T-helper 1 cell treated with Interleukin-12 subunit alpha and Interleukin-12 subunit beta and Interleukin-4 antibody, amounts not matched to agents 30 μg/mL and 1 μg/mL, for 36 hours (primary cell): ENCODE measurements around the gene LRSAM1.

Experiments
- H3K27ac Mint-ChIP-seq: one replicate; pipeline ENCODE4 v1.8.0; 2021; ENCODE audit warnings: mild to moderate bottlenecking, mixed read lengths
- H3K27me3 Mint-ChIP-seq: one replicate; pipeline ENCODE4 v1.8.0; 2021; ENCODE audit warnings: low read depth, mixed read lengths
- H3K36me3 Mint-ChIP-seq: one replicate; pipeline ENCODE4 v1.8.0; 2021; ENCODE audit warnings: low read depth, mixed read lengths
- H3K4me1 Mint-ChIP-seq: one replicate; pipeline ENCODE4 v1.8.0; 2021; ENCODE audit warnings: low read depth, mixed read lengths
- H3K4me3 Mint-ChIP-seq: one replicate; pipeline ENCODE4 v1.8.0; 2021; ENCODE audit warnings: mild to moderate bottlenecking, moderate library complexity, mixed read lengths
- H3K9me3 Mint-ChIP-seq: one replicate; pipeline ENCODE4 v1.8.0; 2021; ENCODE audit warnings: mixed read lengths

The LRSAM1 gene

GRCh38 chr9:127504887-127505251 lies 53.6 kb downstream of the LRSAM1 start:
- H3K36me3 Mint-ChIP-seq = peaks cover 5% of the 10 kb centered on the region
- H3K27me3 Mint-ChIP-seq = no peaks in the 10 kb centered on the region
- H3K27ac Mint-ChIP-seq = no peak overlapping the region
- no peak overlapping the region for H3K4me3 Mint-ChIP-seq
- H3K9me3 Mint-ChIP-seq = no peaks in the 10 kb centered on the region
- peaks cover 2% of the 10 kb centered on the region for H3K4me1 Mint-ChIP-seq

- H3K27ac Mint-ChIP-seq = no peak overlapping the region
- H3K4me3 Mint-ChIP-seq = no peak overlapping the region
- H3K36me3 Mint-ChIP-seq = peaks cover 5% of the 10 kb centered on the region
- H3K27me3 Mint-ChIP-seq = no peaks in the 10 kb centered on the region
- H3K9me3 Mint-ChIP-seq = no peaks in the 10 kb centered on the region
- peaks cover 2% of the 10 kb centered on the region for H3K4me1 Mint-ChIP-seq
These were observed 54.2 kb downstream of the LRSAM1 start for GRCh38 chr9:127505396-127506116.

GRCh38 chr9:127506117-127506813 lies 55.0 kb downstream of the LRSAM1 start:
- H3K27me3 Mint-ChIP-seq = no peaks in the 10 kb centered on the region
- peaks cover 5% of the 10 kb centered on the region for H3K36me3 Mint-ChIP-seq
- no peak overlapping the region for H3K4me3 Mint-ChIP-seq
- peaks cover 2% of the 10 kb centered on the region for H3K4me1 Mint-ChIP-seq
- no peaks in the 10 kb centered on the region for H3K9me3 Mint-ChIP-seq
- H3K27ac Mint-ChIP-seq = no peak overlapping the region

GRCh38 chr9:127506814-127507750 lies 55.8 kb downstream of the LRSAM1 start:
- Mint-ChIP-seq H3K27me3 (no peaks in the 10 kb centered on the region), H3K36me3 (peaks cover 5% of the 10 kb centered on the region), H3K9me3 (no peaks in the 10 kb centered on the region), H3K4me1 (peaks cover 2% of the 10 kb centered on the region), H3K4me3 (no peak overlapping the region), H3K27ac (no peak overlapping the region)

GRCh38 chr9:127507751-127508648 lies 56.7 kb downstream of the LRSAM1 start:
- Mint-ChIP-seq H3K36me3 (peaks cover 8% of the 10 kb centered on the region), H3K4me1 (peaks cover 2% of the 10 kb centered on the region), H3K27ac (no peak overlapping the region), H3K27me3 (no peaks in the 10 kb centered on the region), H3K4me3 (no peak overlapping the region), H3K9me3 (no peaks in the 10 kb centered on the region)

- Mint-ChIP-seq H3K27me3 (no peaks in the 10 kb centered on the region), H3K4me3 (no peak overlapping the region), H3K27ac (no peak overlapping the region), H3K9me3 (no peaks in the 10 kb centered on the region), H3K4me1 (peaks cover 2% of the 10 kb centered on the region), H3K36me3 (peaks cover 10% of the 10 kb centered on the region)
These were observed 57.6 kb downstream of the LRSAM1 start for GRCh38 chr9:127508901-127509260.

GRCh38 chr9:127509261-127509954 lies 58.1 kb downstream of the LRSAM1 start:
- no peaks in the 10 kb centered on the region for H3K9me3 Mint-ChIP-seq
- no peaks in the 10 kb centered on the region for H3K27me3 Mint-ChIP-seq
- no peaks in the 10 kb centered on the region for H3K4me1 Mint-ChIP-seq
- no peak overlapping the region for H3K27ac Mint-ChIP-seq
- no peak overlapping the region for H3K4me3 Mint-ChIP-seq
- peaks cover 8% of the 10 kb centered on the region for H3K36me3 Mint-ChIP-seq

- Mint-ChIP-seq H3K27me3 (no peaks in the 10 kb centered on the region), H3K27ac (no peak overlapping the region), H3K36me3 (peaks cover 8% of the 10 kb centered on the region), H3K9me3 (no peaks in the 10 kb centered on the region), H3K4me1 (no peaks in the 10 kb centered on the region), H3K4me3 (no peak overlapping the region)
These were observed 58.6 kb downstream of the LRSAM1 start for GRCh38 chr9:127509955-127510299.

GRCh38 chr9:127514468-127514867 lies 63.2 kb downstream of the LRSAM1 start:
- no peak overlapping the region for H3K27ac Mint-ChIP-seq
- peaks cover 2% of the 10 kb centered on the region for H3K4me1 Mint-ChIP-seq
- H3K4me3 Mint-ChIP-seq = no peak overlapping the region
- no peaks in the 10 kb centered on the region for H3K27me3 Mint-ChIP-seq
- peaks cover 21% of the 10 kb centered on the region for H3K36me3 Mint-ChIP-seq
- H3K9me3 Mint-ChIP-seq = no peaks in the 10 kb centered on the region

GRCh38 chr9:127516835-127517607 lies 65.7 kb downstream of the LRSAM1 start:
- H3K36me3 Mint-ChIP-seq = peaks cover 28% of the 10 kb centered on the region
- H3K4me3 Mint-ChIP-seq = no peak overlapping the region
- H3K9me3 Mint-ChIP-seq = no peaks in the 10 kb centered on the region
- H3K27me3 Mint-ChIP-seq = no peaks in the 10 kb centered on the region
- H3K27ac Mint-ChIP-seq = peak overlapping the region; percentile 52
- peaks cover 2% of the 10 kb centered on the region for H3K4me1 Mint-ChIP-seq

- Mint-ChIP-seq H3K27ac (peak overlapping the region; percentile 52), H3K36me3 (peaks cover 29% of the 10 kb centered on the region), H3K9me3 (peaks cover 1% of the 10 kb centered on the region), H3K27me3 (no peaks in the 10 kb centered on the region), H3K4me3 (no peak overlapping the region), H3K4me1 (peaks cover 2% of the 10 kb centered on the region)
These were observed 66.3 kb downstream of the LRSAM1 start for GRCh38 chr9:127517620-127518019.

- H3K4me3 Mint-ChIP-seq = no peak overlapping the region
- peak overlapping the region; percentile 15 for H3K27ac Mint-ChIP-seq
- H3K36me3 Mint-ChIP-seq = peaks cover 28% of the 10 kb centered on the region
- peaks cover 2% of the 10 kb centered on the region for H3K4me1 Mint-ChIP-seq
- peaks cover 7% of the 10 kb centered on the region for H3K9me3 Mint-ChIP-seq
- H3K27me3 Mint-ChIP-seq = no peaks in the 10 kb centered on the region
These were observed 67.0 kb downstream of the LRSAM1 start for GRCh38 chr9:127518091-127518856.
